Right lobe of liver (tissue), 4 donors: ENCODE results near the gene CXCL12.

ENCODE experiments used
- POLR2A ChIP-seq: fragments of 450-650 bp; IDR thresholded peaks from one replicate; pipeline ENCODE4 v1.6.1; 2017; ENCODE audit warnings: antibody characterized with exemption, mild to moderate bottlenecking
- TF ChIP-seq, protein P1 (sequence below), 4 donors: fragments of 200-600 bp in 3 of 4; fragments of 450-650 bp in 1 of 4; IDR thresholded peaks; one replicate each; pipeline versions ENCODE4 v1.5.1 to v1.8.0; 2016 to 2022; ENCODE audit warnings: antibody characterized with exemption in 4 of 4, mild to moderate bottlenecking in 2 of 4
- donor health status: DM: no; HTN: no; CAD: no.
- donor health status: DM: no; HTN: no; CAD: no.
- donor health status: DM: no; HTN: yes; CAD: no.

GRCh38 chr10:44389150-44389549 is 4.3 kb upstream of the CXCL12 start:
- no peak for TF ChIP-seq POLR2A
- TF ChIP-seq, protein P1, sequence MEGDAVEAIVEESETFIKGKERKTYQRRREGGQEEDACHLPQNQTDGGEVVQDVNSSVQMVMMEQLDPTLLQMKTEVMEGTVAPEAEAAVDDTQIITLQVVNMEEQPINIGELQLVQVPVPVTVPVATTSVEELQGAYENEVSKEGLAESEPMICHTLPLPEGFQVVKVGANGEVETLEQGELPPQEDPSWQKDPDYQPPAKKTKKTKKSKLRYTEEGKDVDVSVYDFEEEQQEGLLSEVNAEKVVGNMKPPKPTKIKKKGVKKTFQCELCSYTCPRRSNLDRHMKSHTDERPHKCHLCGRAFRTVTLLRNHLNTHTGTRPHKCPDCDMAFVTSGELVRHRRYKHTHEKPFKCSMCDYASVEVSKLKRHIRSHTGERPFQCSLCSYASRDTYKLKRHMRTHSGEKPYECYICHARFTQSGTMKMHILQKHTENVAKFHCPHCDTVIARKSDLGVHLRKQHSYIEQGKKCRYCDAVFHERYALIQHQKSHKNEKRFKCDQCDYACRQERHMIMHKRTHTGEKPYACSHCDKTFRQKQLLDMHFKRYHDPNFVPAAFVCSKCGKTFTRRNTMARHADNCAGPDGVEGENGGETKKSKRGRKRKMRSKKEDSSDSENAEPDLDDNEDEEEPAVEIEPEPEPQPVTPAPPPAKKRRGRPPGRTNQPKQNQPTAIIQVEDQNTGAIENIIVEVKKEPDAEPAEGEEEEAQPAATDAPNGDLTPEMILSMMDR (IDR thresholded peaks at IDR 0.05): no peak
